Measurements from ENCODE around the gene RPS24. TPM values are rescaled to one million over a fixed set of nuclear protein-coding genes. Genes with fewer than 3 reads are reported as not detected.
"Not testable (repeated sequence)": the region's sequence is repeated elsewhere in the genome, so short reads cannot be mapped to it uniquely, and the experiment has no call there.

RPS24 gene
- total RNA-seq, 1 donor from 2014 or later, result 1,022 TPM

DNA sequence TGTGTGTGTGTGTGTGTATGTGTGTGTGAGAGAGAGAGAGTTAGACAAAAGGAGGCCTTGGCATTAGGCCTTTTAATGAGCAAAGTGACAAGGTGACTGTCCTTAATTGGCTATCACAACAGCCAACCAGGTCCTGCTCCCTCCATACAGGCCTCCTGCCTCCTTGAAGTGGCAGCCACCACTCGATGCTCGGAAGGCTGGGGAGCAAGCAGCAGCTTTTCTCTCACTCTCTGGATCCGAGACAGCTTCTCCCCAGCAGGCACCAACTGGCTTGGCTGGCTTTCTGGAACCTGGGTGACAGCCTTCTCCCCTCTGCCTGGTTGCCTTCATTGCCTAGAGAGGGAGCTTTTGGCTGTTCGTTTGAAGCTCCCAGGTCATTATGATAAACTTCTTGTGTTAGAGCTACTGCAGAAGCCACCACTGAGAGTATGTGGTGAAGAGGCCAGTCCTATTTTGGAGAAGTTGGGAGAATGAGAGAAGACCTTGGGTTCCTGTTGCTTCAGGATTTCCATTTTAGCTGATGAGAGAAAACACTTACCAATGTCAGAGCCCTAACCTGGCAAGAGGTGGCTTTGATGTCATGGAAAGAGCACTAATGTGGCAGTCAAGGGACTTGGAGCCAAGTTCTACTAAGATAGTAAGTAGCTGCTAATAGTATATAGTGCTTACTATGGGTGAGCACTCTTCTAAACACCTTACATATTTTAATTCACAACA lies 37.6 kb downstream of the RPS24 start:
- no peak overlapping the region for H3K4me3 Mint-ChIP-seq (ENCODE audit: unreplicated experiment)
- no peak for TF ChIP-seq CTCF (IDR thresholded peaks at IDR 0.05)
- H3K36me3 Mint-ChIP-seq (ENCODE audit: unreplicated experiment), result no peaks in the 10 kb centered on the region
- DNase-seq (ENCODE audit: extremely low spot score, unreplicated experiment), result no peak
- H3K27ac Mint-ChIP-seq (ENCODE audit: unreplicated experiment), result no peak overlapping the region
- H3K9me3 Mint-ChIP-seq (ENCODE audit: unreplicated experiment), result peaks cover 4% of the 10 kb centered on the region
- H3K27me3 Mint-ChIP-seq (ENCODE audit: unreplicated experiment), result peaks cover 6% of the 10 kb centered on the region
- H3K4me1 Mint-ChIP-seq (ENCODE audit: unreplicated experiment), result peaks cover 5% of the 10 kb centered on the region

DNA sequence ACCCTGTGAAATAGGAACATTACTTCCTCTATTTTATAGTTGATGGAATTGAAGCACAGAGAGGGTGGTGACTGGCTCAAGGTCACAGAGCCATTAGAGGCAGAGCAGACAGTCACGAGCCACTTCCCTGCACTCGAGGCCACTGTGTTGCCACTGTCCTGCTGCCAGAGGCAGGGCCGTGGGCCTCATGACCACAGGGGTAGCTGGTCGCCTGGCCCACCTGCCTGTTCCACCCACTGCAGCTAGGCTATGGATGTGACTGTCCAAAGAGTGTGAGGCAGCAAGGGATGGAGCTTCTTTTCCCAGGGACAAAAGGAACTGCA lies 38.2 kb downstream of the RPS24 start:
- Mint-ChIP-seq H3K36me3 (ENCODE audit: unreplicated experiment) (no peaks in the 10 kb centered on the region), H3K4me1 (ENCODE audit: unreplicated experiment) (peaks cover 3% of the 10 kb centered on the region), H3K4me3 (ENCODE audit: unreplicated experiment) (no peak overlapping the region), H3K27me3 (ENCODE audit: unreplicated experiment) (peaks cover 6% of the 10 kb centered on the region), H3K9me3 (ENCODE audit: unreplicated experiment) (peaks cover 4% of the 10 kb centered on the region), H3K27ac (ENCODE audit: unreplicated experiment) (no peak overlapping the region)
- no peak for DNase-seq (ENCODE audit: extremely low spot score, unreplicated experiment)
- TF ChIP-seq CTCF (IDR thresholded peaks at IDR 0.05), result no peak

- peaks cover 11% of the 10 kb centered on the region for H3K27me3 Mint-ChIP-seq (ENCODE audit: unreplicated experiment)
- H3K4me3 Mint-ChIP-seq (ENCODE audit: unreplicated experiment), result no peak overlapping the region
- H3K36me3 Mint-ChIP-seq (ENCODE audit: unreplicated experiment), result no peaks in the 10 kb centered on the region
- H3K4me1 Mint-ChIP-seq (ENCODE audit: unreplicated experiment), result no peaks in the 10 kb centered on the region
- no peak for DNase-seq (ENCODE audit: extremely low spot score, unreplicated experiment)
- H3K27ac Mint-ChIP-seq (ENCODE audit: unreplicated experiment), result no peak overlapping the region
- no peak for TF ChIP-seq CTCF (IDR thresholded peaks at IDR 0.05)
- peaks cover 4% of the 10 kb centered on the region for H3K9me3 Mint-ChIP-seq (ENCODE audit: unreplicated experiment)
These were observed 38.8 kb downstream of the RPS24 start for GRCh38 chr10:78072504-78072903.

GRCh38 chr10:78075806-78076205 lies 42.1 kb downstream of the RPS24 start:
- H3K36me3 Mint-ChIP-seq (ENCODE audit: unreplicated experiment); DNase-seq (ENCODE audit: extremely low spot score, unreplicated experiment); H3K4me1 Mint-ChIP-seq (ENCODE audit: unreplicated experiment); H3K4me3 Mint-ChIP-seq (ENCODE audit: unreplicated experiment); H3K27ac Mint-ChIP-seq (ENCODE audit: unreplicated experiment); H3K9me3 Mint-ChIP-seq (ENCODE audit: unreplicated experiment): not testable (repeated sequence)
- peaks cover 30% of the 10 kb centered on the region for H3K27me3 Mint-ChIP-seq (ENCODE audit: unreplicated experiment)

- H3K9me3 Mint-ChIP-seq (ENCODE audit: unreplicated experiment), result peaks cover 4% of the 10 kb centered on the region
- H3K4me1 Mint-ChIP-seq (ENCODE audit: unreplicated experiment), result no peaks in the 10 kb centered on the region
- TF ChIP-seq CTCF (IDR thresholded peaks at IDR 0.05), result no peak
- peaks cover 44% of the 10 kb centered on the region for H3K27me3 Mint-ChIP-seq (ENCODE audit: unreplicated experiment)
- H3K27ac Mint-ChIP-seq (ENCODE audit: unreplicated experiment), result no peak overlapping the region
- no peak overlapping the region for H3K4me3 Mint-ChIP-seq (ENCODE audit: unreplicated experiment)
- H3K36me3 Mint-ChIP-seq (ENCODE audit: unreplicated experiment), result no peaks in the 10 kb centered on the region
- no peak for DNase-seq (ENCODE audit: extremely low spot score, unreplicated experiment)
These were observed 45.1 kb downstream of the RPS24 start for GRCh38 chr10:78078539-78079330.
